ENCODE results near the gene ATAD3B.
"Not testable (repeated sequence)": the region's sequence is repeated elsewhere in the genome, so short reads cannot be mapped to it uniquely, and the experiment has no call there.

ATAD3B gene

DNA sequence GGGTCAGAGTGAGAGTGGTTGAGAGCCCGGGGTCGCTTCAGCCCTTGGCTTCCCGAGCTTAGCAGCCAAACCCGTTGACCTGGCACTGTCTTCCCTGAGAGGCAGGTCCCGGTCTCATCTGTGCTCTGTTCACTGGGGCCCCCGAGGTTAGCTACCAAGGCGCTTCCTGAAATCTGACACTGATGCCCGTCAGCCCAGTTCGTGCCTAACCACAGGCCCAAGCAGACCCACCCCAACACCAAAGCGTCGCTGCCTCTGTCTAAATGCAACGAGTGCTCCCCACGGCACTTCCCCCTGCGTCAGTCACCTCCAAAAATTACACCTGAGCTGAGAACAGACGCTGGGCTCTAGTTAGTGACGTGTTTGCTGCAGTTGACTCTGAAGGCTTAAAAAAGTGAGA lies 42.8 kb downstream of the ATAD3B start:
- not testable (repeated sequence) for DNase-seq

DNA sequence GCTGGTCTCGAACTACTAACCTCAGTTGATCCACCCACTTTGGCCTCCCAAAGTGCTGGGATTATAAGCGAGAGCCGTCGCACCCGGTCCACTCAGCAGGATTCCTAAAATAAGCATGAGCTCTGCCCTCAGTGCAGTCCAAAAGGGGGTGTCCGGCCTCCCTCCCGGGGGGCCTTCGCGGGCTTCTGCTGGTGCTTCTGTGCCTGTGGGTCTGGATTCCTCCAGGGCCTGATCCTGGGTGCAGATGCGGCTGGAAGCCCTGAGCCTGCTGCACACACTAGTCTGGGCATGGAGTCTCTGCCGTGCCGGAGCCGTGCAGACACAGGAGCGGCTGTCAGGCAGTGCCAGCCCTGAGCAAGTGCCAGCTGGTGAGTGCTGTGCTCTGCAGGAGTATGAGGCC lies 45.4 kb downstream of the ATAD3B start:
- not testable (repeated sequence) for DNase-seq

DNA sequence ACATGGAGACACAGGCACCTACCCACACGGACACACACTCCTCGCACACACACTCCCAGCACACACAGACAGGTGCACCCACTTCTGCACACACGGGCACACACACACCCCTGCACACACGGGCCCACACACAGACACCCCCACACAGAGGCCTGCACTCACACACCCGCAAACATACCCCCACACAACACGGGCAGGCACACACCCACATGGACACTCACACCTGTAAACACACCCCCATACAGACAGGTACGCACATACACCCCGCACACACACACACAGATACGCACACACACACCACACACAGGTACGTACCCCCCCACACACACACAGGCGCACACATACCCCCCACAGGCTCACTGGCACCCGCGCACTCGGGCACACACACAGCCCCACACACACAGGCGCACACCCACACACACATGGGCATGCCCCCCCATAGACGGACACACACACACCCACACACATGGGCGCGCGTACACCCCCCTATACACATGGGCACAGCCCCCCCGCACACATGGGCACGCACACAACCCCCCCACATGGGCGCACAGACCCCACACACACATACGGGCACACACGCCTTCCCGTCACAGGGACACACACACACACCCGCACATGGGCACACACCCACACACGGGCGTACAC lies 46.5 kb downstream of the ATAD3B start:
- DNase-seq = no peak

DNA sequence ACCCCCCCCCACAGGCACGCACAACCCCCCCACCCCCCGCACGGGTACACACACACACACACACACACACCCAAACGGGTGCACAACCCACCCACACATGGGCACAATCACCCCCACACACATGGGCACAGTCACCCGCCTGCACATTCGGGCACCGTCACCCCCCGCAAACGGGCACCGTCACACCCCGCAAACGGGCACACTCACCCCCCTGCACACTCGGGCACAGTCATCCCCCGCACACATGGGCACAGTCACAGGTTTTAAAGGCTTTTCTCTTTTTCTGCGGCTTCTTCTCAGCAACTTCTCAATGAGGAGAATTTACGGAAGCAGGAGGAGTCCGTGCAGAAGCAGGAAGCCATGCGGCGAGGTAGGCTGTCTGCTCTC lies 47.0 kb downstream of the ATAD3B start:
- not testable (repeated sequence) for DNase-seq

DNA sequence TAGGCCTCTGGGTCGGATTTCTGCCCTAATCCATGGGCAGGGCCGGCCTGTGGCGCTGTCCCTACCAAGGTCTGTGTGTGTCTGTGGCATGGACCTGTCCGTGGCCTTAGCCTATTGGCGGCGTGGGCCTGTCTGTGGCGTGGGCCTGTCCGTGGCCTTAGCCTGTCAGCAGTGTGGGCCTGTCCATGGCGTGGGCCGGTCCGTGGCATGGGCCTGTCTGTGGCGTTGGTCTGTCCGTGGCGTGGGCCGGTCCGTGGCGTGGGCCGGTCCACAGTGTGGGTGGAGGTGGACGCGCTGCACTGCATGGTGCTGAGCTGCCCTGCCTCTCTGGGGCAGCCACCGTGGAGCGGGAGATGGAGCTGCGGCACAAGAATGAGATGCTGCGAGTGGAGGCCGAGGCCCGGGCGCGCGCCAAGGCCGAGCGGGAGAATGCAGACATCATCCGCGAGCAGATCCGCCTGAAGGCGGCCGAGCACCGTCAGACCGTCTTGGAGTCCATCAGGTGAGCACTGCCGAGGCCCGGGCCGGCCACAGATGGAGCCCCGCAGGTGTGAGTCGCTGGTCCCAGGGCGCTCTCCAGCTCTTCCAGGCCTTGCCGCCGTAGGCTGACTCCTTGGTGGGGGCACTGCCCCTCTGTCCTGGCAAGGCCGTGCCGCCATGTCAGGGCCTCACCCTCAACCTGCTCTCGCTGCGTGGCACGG lies 48.4 kb downstream of the ATAD3B start:
- DNase-seq = not testable (repeated sequence)

DNA sequence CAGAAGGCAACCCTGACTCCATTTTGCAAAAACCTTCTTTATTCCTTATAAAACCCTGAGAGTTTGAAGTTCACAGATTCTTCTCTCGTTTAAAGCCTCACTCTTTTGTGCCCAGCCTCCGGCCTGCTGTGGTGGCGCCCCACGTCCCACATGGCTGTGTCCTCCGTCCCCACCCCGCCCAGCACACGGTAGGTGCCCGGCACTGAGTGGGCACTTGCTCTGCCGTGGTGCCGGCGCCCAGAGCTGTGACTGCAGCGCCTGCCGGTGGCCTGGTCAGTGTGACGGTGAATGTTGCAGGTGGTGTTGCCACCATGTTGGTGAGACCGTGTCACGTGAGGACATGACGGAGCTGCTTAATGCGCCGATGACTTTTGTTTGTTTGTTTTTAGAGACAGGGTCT lies 49.8 kb downstream of the ATAD3B start:
- DNase-seq = no peak

DNA sequence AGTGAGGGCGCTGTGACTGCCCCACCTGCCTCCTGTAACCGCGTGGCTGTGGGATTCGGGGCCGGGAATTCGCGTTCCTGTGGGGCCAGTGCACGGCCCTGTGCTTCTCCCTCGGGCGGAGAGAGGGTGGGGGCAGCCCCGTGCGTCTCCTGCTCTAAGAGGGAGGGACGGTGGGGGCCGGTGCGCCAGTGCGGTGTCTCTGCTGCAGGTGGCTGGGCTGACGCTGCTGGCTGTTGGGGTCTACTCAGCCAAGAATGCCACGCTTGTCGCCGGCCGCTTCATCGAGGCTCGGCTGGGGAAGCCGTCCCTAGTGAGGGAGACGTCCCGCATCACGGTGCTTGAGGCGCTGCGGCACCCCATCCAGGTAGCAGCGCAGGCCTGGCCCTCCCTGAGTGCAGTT lies 51.0 kb downstream of the ATAD3B start:
- DNase-seq = not testable (repeated sequence)

DNA sequence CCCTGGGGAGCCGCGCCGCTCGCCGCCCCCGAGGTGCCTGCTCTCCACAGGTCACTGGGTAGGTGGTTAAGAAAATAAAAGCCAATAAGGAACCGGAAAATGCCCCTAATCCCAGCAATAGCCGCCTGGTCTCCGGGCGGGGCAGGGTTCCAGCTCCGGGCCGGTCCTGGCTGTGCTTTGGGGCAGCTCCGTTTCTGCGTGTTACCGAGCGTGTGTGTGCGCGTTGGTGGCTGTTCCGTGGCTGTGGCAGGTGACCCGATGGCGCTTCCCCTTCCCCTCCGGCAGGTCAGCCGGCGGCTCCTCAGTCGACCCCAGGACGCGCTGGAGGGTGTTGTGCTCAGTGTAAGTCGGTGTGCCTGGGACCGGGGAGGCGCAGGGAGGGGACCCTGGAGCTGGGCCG lies 51.7 kb downstream of the ATAD3B start:
- not testable (repeated sequence) for DNase-seq

DNA sequence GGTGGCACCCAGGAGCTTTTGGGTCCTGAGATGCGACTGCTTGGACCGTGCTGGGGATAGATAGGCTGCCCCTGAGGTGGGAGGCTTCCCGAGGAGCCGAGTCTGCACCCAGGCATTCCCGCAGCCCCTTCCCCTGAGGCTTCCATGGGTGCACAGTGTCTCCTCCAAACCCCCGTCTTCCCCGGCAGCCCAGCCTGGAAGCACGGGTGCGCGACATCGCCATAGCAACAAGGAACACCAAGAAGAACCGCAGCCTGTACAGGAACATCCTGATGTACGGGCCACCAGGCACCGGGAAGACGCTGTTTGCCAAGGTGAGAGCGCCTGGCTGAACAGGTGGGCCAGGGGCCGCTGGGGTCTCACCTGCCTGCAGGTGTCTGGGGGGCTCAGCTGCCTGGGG lies 52.1 kb downstream of the ATAD3B start:
- DNase-seq = not testable (repeated sequence)

DNA sequence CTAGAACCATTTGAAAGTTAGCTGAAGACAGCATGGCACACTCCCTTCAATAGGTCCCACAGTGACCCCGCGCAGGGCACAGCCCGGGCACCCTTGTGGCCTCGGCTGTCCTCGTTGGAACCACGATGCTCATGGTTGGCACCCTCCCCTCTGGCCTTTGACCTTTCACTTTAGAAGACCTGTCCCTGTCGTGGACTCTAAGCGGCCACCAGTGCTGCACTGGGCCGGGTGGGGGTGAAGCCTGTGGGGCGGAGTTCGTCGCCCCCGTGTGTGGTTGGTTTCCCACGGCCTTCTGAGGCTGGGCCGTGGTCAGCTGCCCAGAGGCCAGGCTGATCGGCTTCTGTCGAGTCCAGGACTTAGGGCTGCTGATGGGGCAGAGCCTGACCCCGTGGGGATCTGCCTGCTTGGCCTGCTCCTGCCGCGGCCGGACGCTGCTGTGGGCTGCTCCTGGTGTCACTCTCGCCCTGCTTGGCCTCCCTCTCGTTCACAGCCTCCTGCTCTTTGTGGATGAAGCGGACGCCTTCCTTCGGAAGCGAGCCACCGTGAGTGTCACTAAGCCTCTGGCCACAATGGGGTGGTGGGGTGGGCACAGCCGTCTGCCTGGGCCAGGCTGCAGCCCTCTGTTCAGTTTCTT lies 53.3 kb downstream of the ATAD3B start:
- DNase-seq = not testable (repeated sequence)

DNA sequence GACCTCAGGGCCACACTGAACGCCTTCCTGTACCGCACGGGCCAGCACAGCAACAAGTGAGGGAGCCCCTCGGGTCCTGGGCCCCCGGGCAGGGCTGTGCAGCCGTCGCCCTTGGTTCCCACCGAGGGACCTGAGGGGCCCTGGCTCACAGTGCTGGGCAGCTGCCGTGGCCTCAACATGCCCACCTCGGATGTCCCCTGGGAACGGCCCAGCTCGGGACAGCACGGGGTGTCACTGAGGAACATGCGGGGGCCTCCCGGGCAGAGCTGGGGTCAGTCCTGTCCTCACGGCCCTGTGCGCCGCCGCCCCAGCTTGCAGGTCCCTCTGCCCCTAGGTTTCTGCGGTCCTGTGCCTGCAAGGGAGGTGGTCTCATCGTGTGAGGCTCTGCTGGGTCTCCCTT lies 54.9 kb downstream of the ATAD3B start:
- DNase-seq = not testable (repeated sequence)

DNA sequence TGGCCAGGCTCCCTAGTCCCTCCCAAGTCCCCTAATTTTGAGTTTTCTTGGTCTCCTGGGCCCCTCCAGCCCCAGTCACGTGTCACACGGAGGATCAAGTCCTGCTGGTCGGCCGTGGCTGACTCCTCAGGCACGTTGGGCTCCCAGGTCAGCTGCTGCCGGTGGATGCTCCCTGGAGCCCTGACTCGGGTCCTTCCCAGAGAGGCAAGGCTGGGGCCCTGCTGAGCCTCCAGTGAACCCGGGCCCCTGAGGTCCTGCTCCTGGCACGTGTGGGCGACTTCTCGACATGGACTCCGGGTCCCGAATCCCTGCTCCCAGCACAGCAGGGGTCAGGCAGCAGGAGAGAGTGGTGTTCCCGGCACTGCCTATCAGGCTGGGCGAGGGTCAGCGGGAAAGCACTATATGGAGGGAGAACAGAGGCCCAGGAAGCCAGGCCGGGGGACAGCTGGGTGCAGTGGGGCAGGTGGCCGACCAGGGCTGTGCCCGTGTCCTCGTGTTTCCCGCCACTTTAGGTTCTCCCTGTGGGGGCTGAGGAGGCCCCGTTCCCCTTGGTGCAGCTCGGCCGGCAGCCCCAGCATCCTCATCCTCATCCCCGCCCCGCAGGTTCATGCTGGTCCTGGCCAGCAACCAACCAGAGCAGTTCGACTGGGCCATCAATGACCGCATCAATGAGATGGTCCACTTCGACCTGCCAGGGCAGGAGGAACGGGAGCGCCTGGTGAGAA lies 55.7 kb downstream of the ATAD3B start:
- no peak for DNase-seq

DNA sequence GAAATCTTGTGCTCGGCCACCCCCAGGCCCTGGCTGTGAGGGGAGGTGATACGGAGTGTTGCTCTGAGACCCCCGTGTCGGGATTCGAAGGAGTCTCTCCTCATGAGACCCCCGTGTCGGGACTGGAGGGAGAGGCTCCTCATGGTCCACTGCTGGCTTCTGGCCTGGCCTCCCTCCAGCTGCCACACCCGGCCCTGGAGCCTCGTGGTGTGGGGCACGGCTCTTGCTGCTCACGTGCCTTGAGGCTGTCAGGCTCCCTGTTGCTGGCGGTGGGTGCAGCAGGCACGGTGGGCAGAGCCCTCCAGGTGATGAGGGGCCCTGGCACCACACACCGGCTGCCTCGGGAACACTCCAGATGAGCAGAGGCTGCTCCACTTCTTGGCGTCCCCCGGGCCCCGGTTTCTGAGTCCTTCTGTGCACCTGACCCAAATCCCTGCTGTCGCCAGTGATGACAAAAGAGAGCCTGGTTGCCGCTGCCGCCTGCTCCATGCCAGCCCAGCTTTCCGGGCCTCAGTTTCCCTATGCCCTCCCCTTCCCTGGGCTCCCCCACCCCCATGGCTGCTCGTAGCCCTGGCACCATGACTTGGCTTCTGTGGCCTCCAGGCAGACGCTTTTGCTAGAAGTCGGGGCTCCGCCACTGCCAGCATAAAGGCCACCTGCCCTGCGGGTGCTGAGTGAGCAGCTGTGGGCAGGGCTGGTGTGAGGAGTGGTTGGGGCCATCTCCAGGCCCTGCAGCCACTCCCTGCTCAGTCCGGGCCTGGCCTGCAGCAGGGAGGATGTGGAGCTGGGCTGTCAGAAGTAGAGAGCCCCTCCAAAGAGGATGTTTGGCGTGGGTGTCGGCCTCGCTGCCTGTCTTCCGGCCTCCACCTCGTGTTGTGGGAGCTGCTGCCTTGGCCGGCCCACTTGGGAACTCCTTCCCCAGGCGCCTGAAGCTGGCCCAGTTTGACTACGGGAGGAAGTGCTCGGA lies 57.0 kb downstream of the ATAD3B start:
- no peak for DNase-seq

DNA sequence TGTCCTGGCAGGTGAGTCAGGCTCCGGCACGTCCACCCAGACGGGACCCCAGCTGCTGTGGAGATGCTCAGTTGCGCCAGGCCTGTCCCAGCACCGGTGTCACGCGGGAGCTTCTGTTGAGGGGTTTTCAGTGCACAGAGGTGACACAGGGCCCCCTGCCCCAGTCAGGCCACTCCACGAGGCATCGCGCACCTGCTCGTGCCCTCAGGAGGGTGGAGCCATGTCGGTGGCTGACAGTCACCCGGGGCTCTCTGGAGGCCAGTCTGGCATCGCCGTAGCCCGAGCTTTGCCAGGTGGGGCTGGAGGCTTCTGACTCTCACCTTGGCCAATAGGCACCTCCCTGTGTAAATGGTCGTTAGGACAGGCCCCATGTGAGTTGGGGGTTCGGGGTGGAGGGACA lies 57.8 kb downstream of the ATAD3B start:
- no peak for DNase-seq

DNA sequence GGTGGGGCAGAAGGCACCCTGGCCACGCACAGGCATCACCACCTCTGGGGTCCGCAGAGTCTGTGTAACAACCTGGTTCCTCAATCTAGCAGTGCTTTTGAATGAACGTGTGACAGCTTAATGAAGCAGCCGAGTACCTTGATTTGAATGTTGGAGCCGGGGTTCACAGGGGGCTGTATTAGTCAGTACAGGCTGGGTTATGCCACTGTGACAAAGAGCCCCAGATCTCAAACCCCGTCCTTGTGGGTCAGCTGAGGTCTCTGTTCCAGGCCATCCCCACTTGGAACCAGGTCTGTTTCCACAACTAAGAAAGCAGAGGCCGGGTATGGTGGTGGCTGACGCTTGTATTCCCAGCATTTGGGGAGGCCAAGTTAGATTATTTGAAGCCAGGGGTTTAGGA lies 58.4 kb downstream of the ATAD3B start:
- DNase-seq = no peak

DNA sequence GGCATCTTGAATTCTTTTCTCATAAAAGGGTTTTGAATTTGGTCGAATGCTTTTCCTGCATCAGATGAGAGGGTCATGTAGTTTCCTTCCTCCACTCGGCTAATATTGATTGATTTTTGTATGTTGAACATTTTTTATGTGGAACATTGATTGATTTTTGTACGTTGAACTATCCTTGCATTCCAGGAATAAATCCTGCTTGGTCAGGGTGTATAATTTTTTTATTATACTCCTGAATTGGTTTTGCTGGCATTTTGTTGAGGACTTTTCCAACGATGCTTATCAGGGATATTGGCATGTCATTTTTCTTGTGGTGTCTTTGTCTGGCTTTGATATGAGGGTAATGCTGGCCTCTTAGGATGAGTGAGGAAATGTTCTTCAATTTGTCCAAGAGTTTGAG lies 60.4 kb downstream of the ATAD3B start:
- no peak for DNase-seq

DNA sequence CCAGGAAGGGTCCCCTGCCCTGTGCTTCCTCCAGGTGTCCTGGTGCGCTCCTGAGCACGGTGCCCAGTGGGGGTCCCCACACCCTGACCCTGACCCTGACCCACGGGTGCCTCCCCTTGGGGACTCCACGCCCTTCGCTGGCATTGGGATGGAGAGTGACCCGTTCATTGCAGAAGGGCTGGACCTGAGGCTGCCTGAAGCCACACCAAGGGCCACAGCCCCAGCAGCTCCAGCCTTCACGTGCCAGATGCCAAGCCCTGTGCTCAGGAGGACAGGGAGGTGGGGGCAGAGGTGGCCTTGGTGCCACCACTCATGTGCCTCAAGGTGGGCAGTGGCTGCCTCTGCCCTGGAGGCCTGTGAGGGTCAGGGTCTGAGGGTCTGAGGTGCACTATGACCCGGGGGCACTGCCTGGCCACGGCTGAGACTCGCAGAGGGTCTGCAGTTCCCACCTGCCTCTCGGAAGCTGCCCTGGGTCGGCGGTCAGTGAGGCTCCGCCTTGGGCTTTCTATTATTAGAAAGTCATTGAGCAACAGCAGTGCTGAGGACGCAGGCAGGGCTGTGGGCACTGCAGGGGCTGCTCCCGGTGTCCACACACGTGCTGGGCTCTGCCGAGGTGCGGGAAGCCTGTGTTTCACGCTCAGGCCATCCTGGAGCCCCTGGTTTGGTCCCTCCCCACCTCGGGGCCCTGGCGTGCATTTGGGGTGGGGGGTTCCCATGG lies 61.8 kb downstream of the ATAD3B start:
- DNase-seq = not testable (repeated sequence)

DNA sequence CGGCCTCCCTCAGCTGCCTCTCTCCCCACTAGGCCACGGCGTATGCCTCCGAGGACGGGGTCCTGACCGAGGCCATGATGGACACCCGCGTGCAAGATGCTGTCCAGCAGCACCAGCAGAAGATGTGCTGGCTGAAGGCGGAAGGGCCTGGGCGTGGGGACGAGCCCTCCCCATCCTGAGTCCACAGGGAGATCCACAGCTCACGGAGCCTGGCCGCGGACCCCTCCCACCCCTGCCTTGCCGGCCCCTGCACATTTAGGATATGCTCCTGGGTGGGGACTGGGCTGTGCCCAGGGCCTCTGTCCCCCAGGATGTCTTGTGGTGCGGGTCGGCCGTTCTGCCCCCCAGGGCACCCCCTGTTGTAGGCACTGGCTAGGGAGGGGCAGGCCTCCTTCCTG lies 62.3 kb downstream of the ATAD3B start:
- not testable (repeated sequence) for DNase-seq

DNA sequence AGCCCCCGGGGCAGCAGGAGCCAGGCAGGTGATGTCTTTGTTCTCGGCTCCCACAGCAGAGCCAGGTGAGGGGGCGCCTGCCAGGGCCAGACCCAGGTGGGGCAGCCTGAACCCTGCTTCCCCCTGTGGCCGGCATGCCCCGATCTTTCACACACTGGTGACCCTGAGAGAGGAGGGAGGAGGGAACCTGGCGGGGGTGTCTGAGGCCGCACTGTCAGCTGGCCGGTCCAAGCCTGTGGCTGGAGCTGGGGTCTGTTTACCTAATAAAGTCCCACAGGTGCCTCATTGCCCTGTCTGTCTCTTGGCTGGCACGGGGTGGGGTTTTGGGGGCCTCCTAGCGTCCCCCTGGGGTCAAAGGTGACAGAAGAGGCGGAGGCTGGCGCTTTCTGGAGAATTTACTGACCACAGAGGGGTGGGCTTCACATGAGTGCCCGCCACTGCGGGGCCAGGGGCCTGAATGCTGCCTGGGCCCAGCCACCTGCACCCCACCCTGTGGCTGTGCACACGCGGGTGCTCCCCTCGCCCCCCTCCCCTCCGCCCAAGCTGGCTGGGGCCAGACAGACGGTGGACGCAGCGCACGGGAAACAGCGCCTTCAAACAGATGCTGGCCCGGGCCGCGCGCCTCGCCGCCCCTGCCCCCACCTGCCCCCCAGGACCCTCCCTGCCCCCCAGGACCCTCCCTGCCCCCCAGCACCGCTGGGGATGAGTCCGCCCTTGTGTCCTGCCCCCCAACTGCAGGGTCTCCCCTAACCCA lies 63.0 kb downstream of the ATAD3B start:
- no peak for DNase-seq

DNA sequence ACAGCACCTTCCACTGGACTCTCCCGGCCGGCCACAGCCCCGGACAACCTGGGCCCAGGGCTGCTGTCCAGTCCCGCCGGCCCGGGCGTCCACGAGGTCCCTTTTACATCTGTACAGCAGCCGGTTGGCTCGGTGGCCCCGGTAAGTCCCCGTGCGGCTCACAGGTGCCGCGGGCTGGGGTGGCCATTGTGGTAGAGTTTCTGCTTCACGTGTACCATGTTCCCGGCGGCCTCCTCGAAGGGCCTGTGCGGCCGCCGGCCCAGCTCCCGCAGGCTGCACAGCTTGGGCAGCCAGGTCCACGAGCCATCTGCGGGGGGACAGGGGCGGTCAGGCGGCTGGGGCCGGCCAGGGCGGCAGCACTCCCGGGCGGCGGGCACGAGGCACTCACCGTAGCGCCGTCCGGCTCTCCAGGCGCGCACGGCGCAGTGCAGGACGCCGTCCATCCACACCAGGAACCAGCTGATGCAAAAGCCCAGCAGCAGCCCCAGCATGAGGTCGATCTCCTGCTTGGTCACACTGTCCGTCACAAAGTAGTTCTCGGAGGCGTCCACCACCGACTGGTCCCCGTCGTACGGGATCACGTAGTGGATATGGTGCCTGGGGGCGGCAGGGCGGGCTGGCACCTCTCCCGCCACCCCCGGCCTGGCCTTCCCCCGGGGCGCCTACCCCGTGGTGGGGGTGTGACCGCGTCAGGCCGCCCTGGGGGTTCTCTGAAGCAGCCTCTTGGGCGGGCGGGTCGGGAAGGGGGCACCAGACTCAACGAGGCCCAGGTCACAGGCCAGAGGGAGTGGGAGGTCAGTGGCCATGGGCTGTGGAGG lies 63.8 kb downstream of the ATAD3B start:
- DNase-seq = no peak

Measured in stimulated activated CD4-positive, alpha-beta T cell treated with anti-CD3 and anti-CD28 coated beads, Interleukin-4, amount 100 ng/mL, for 1 hour (primary cell).